HG03045 (cell line): ENCODE results near the gene HMX3.

ENCODE experiments used
- ATAC-seq: cut with Tn5 transposase; IDR thresholded peaks from one replicate; pipeline ENCODE4 v1.9.1; 2021; ENCODE audit warnings: mild to moderate bottlenecking, moderate library complexity; ENCODE audit not compliant: unreplicated experiment

HMX3 gene

DNA sequence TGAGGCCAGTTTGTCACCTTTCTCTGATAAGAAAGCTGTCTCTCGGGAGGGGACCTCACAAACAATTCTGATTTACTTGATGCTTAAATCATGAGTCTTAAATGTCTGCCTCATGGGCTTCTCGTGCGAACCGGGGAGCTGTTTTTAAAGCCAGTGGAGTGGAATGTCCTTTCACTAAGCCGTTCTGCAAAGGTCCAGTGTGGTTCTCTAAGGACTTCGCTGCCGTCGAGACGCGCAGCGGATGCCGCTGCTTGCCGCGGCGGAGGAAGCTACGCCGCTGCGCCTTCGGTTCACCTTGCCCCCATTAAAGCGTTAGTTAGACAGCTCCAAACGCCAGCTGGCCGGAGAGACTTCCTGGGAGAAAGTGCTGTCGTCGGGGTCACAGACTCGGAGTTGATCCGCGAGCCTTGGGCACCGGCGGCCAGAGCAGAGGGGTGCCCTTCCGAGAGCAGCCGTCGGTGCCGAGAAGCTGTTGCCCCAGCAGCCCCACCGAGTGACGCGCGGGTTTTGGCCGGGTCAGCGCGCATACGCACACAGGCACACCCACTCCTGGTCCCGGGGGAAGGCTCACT lies 1.3 kb upstream of the HMX3 start:
- ATAC-seq = no peak

DNA sequence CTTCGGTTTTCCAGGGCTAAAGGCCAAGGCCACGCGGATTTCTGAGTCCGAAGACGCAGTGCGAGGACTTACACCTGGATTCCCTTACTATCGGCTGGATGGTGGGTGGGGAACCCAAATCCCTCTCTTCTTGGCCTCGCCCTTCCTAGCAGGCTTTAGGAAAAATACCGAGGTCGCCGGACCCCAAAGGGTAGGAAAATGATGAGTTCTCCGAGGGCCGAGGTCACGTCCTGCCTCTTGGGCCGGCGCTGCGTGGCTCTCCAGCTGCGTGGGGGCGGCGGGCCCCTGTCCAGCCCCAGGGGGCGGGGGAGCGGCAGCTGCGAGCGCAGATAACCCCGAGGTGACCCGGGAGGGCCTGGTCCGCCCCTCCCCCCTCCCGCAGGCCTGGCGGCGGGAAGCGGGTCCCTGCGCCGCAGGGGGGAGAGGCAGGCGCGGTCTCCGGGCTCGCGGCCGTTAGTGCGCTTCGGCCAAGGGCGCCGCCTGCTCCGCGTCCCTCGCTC lies 805 bp upstream of the HMX3 start:
- no peak for ATAC-seq

DNA sequence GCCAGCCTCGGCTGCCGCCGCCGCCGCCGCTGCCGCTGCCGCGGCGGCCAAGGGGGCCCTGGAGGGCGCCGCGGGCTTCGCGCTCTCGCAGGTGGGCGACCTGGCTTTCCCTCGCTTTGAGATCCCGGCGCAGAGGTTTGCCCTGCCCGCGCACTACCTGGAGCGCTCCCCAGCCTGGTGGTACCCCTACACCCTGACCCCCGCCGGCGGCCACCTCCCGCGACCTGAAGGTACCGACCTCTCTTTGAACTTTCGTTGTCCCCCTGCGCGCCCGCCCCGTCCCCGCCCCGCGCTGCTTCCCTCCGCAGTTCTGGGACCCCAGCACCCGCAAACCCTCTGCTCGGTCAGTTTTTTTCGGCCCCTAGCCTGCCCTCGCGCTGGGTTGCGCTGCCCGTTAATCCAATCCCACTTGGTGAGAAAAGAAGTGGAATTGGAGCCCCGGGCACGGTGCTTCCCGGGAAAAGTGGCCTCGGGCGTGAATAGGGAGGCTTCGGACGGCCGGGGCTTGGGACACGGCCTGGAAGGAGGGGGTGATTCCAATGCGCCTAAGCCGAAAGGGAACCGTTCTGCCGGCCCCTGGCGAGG lies 543 bp downstream of the HMX3 start:
- no peak for ATAC-seq

DNA sequence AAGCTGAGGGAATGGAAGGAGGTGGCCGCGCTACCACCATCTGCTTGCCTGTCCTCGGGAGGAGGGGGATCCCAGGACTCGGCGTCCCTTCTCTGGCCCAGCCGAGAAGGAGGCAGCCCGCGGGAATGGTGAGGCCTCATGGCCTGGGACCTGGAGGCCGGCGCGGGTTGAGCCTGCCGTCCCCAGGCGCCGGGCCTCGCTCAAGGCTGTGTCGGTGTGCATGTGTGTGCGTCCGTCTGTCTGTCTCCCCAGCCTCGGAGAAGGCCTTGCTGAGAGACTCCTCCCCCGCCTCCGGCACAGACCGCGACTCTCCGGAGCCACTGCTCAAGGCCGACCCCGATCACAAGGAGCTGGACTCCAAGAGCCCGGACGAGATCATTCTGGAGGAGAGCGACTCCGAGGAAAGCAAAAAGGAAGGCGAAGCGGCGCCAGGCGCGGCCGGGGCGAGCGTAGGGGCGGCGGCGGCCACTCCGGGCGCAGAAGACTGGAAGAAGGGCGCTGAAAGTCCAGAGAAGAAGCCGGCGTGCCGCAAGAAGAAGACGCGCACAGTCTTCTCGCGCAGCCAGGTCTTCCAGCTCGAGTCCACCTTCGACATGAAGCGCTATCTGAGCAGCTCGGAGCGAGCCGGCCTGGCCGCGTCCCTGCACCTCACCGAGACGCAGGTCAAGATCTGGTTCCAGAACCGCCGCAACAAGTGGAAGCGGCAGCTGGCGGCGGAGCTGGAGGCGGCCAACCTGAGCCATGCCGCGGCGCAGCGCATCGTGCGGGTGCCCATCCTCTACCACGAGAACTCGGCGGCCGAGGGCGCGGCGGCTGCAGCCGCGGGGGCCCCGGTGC lies 1.3 kb downstream of the HMX3 start:
- ATAC-seq = no peak

DNA sequence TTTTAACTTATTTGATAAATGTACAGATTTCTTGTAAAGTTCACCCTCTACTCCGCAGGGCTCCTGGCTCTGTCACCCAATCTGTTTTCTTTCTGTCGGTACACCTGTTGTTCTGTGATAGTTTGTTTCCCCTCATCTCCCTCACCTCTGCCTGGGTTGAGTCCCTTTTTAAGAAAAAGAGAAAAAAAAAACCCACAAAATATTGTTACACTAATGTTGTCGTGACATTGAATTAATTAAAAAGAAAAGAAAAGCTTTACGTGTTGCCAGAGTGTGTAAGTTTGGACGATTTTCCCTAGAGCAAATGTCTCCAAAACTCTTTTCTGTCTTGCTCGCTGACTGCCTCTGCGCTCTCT lies 3.4 kb downstream of the HMX3 start:
- no peak for ATAC-seq

DNA sequence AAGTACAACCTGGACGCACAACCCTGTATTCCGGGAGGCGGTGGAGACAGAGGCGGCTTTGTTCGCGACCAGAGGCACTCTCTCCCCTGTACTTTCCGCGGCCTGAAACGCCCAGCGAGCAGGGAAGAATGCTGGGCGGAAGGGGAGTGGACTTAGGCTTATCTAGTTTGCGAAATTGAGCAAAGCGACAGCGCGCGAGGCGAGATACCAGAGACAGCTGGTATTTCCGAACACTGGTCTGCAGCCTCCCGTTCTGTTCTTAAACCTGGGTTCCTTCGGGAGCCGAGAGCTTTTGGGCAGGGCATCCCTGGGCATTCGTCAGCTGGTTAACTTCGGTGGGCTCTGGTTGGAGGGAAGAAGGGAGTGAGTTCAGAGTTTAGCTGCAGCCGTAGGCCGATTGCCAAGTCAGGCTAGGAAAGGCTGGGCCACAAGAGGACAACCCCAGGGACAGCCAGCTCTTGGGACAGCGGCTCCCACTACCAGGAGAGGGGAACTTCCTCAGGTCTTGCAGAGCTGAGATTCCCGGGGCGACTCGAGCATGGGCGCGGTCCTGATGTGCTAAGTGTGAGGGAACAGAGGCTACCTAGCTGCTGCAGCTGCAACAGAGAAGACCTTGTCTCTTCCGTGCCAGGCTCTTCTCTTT lies 3.9 kb downstream of the HMX3 start:
- no peak for ATAC-seq

DNA sequence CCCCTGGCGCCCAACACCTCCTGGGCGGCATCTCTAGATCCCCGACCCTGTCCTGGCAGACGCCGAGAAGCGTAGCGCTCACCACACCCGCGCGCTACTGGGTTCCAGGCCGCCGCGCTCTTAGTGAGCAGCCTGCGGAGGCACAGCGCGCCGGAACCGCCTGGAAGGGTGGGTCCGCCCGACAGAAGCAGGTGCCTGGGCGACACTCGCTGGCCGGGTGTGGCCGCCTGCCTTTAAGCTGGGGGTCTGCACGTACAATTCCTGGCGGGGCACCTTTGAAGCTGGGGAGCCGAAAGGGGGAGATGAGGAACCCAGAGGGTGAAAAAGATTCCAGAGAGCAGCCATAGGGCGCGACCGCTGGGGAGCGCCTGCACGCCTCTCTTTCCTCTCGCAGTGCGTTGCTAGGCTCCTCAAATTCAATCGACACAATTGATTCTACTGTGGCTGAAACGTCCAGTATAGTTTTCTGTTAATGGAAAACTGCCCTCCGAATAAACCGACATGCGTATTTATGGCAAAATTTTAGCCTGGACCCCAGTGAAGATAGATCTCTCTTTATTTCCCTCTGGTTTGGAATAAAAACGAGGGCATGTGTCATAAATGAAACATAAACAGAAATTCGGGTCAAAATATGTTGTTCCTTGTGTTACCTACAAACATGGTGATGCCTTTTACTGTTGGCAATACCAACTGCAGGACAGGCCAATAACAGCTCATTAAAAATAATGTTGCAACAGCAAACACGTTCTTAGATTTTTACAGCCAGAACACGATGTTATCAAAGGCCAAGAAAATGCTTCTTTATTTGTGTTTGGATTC lies 4.6 kb downstream of the HMX3 start:
- no peak for ATAC-seq

- ATAC-seq = no peak
Measured at GRCh38 chr10:123140983-123141390, 5.2 kb downstream of the HMX3 start.

DNA sequence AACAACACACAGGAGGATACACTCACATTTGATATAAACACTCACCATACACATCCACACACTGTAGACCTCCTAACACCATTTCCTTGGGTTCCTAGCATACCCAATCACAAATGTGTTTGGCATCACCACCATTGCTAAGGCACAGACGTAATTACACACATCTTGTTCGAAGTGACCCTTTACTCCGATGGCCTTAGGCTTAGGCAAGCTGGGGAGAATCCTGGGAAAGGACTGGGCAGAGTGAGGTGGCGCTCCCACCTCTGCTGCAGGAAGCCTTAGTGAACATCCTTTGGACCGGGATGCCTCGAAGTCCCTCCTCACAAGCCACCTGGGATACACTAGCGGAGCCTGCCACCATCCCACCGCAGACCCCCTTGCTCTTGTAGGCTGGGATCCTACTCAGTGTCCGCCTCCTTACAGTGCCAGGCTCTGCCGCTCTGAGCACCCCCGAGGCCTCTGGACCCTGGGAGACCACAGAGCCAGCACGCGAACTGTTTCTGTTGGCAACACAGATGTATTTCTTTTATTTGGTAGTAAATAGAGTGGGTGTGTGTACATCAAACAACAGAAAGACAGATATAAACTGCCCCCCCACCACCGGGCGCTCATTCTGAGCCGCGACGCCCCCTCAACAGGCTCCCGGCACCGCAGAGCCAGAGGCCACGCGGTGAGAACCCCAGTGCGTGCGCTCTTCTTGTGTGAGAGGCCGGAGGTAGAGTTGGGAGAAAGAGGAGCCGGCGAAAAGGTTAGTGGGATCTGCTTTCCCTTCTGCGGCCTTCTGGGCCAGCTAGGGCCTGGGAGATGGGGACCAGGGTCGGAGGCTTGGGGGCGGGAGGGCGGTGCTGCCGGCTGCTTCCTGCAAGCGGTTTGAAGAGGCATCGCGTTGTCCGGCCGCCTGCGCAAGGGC lies 6.3 kb downstream of the HMX3 start:
- ATAC-seq = no peak

DNA sequence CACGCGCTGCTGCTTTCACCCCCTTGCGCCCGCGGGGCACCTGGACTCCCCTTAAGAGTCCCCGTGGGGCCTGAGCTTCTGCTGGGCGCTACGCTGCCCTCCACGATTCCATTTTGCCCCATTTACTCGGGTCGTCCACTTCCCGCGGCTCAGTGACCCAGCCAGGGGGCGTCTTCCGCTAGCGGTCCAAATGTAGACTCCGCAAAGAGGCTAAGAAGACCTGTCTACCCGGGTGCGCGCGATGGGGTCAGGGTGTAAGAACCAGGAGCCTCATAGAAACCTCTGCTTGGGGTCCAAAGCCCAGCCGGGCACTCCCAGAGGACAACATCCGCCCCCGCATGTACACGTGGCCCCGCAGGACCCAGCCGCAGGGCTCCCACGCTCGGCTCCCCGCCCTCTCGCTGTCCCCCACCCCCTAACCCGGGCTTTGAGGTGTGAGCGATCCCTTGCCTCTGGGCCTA lies 7.0 kb downstream of the HMX3 start:
- ATAC-seq = no peak

GRCh38 chr10:123143162-123143824 lies 7.5 kb downstream of the HMX3 start:
- no peak for ATAC-seq

DNA sequence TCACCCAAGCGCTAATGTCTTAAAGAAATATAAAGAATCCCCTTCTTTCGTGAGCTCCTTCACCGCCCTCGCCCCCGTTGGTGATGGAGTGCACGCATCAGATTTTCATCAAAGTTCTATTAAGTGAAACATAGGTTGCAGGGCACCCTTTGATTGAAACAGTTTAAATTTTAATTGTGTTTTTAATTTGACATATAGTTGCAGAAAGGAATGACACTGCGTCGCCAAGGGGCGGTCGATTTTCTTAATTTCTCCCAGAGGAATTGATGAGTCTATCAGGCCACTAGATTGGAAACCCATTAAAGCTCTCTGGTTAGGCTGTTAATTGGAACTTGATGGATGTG lies 8.0 kb downstream of the HMX3 start:
- ATAC-seq = no peak

DNA sequence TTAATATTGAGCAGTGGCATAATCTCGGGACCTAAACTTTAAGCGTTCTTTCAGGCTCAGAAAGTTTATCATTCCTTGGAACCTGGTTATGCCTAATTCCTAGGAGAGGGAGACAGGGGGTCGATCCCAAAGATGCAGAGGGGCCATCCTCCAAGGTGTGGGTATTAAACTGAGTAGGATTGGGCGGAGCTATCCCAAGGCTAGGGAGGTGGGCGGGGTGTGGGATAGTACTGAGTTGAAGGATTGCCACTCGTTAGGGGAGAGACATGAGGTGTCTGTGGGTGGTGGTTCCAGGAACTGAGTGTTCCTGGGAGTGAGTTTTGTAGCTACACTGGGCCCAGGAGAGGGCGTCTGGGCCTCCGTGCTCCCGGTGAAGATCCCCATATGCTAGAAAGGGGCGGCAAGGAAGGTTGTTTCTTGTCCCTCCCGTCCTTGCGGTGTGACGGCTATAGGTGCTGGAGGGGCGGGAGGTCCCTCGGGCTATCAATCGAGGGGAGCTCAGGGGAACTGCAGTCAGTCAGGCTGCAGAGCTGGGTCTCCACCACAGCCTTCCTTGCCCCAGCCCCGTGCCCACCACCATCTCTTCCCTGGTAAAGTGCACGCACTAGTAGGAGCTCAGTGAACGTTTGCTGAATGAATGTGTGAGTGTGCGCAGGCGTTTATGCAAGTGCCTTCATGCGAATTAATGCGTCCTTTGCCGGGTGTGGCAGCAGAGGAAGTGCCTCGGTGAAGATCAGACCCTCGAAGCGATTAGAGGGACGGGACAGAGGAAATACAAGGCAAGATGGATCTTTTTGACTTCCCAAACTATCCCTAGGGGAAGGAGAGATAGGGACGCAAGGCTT lies 9.1 kb downstream of the HMX3 start:
- no peak for ATAC-seq

DNA sequence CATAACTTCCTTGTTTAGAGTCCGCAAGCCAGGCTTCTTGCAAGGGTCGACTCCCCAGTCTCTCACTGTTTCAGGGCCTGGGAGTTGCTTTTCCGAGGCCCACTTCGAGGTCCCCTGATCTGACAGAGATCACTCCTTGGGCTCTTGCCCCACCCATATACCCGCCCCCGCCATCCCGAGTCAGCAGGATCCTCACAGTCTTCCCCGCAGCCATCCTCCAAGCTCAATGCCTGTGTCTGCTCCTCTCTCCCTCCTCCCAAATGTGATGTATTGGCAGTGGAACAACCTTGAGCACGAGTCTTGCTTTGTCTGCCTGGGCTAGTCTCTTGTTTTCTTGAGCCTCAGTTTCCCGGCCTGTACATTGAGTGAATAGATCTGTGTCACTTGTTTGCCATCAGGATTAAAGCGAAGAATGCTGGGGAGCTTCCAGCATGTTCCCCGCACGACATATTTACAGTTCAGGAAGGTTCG lies 9.8 kb downstream of the HMX3 start:
- ATAC-seq = no peak

GRCh38 chr10:123146013-123146893 lies 10.5 kb downstream of the HMX3 start:
- ATAC-seq = no peak

- ATAC-seq = no peak
Measured at GRCh38 chr10:123146894-123147634, 11.3 kb downstream of the HMX3 start.
